HG03565 (cell line): ENCODE data around the gene IL37.

Experiments used
- ATAC-seq: cut with Tn5 transposase; IDR thresholded peaks from one replicate; pipeline ENCODE4 v1.9.1; 2021; ENCODE audit warnings: mild to moderate bottlenecking, moderate library complexity; ENCODE audit not compliant: unreplicated experiment

Gene IL37

GRCh38 chr2:112954364-112954763, 43.4 kb downstream of the IL37 start:
- no peak for ATAC-seq

- no peak for ATAC-seq
These were observed 46.5 kb downstream of the IL37 start for GRCh38 chr2:112957511-112957910.

- ATAC-seq = no peak
These were observed 47.6 kb downstream of the IL37 start for GRCh38 chr2:112958428-112959108.

- ATAC-seq = no peak
These were observed 48.3 kb downstream of the IL37 start for GRCh38 chr2:112959109-112959812.

- no peak for ATAC-seq
These were observed 49.4 kb downstream of the IL37 start for GRCh38 chr2:112960230-112960825.

GRCh38 chr2:112962308-112963175, 51.6 kb downstream of the IL37 start:
- ATAC-seq = no peak

GRCh38 chr2:112967023-112967422, 56.1 kb downstream of the IL37 start:
- no peak for ATAC-seq
